ENCODE data around the gene EXD1. TPM values are rescaled to one million over a fixed set of nuclear protein-coding genes. Genes with fewer than 3 reads are reported as not detected.

Gene EXD1
- not detected in 5 replicates for total RNA-seq (2022; extraction: Qiagen RNA extraction; ENCODE audit: low read depth)

GRCh38 chr15:41230650-41231421 is at the start of gene EXD1, which contains the start of gene CHP1:
Gene EXD1, minus strand, starts transcription at chr15:41230757. Its CDS starts 4,182 bp downstream, at chr15:41226575.
Gene CHP1, plus strand, starts transcription at chr15:41231268. Its CDS starts 115 bp downstream, at chr15:41231383.

Other genes starting within 250 kb of the EXD1 start
- 10.9 to 17.3 TPM (median 13.6 TPM) in 5 replicates for gene INO80, start 114.5 kb downstream of the EXD1 start, total RNA-seq (2022; extraction: Qiagen RNA extraction; ENCODE audit: low read depth)
- 52.0 to 76.1 TPM (median 52.4 TPM) in 5 replicates for gene CHP1, start 511 bp upstream of the EXD1 start, total RNA-seq (2022; extraction: Qiagen RNA extraction; ENCODE audit: low read depth)
- gene OIP5, start 101.8 kb upstream of the EXD1 start, total RNA-seq (2022; extraction: Qiagen RNA extraction; ENCODE audit: low read depth) = 10.5 to 16.8 TPM (median 14.2 TPM) in 5 replicates
- 69.7 to 89.0 TPM (median 73.1 TPM) in 5 replicates for gene NUSAP1, start 102.1 kb upstream of the EXD1 start, total RNA-seq (2022; extraction: Qiagen RNA extraction; ENCODE audit: low read depth)
- 11.2 to 14.5 TPM (median 12.2 TPM) in 5 replicates for gene NDUFAF1, start 171.7 kb upstream of the EXD1 start, total RNA-seq (2022; extraction: Qiagen RNA extraction; ENCODE audit: low read depth)
- gene RTF1, start 186.3 kb upstream of the EXD1 start, total RNA-seq (2022; extraction: Qiagen RNA extraction; ENCODE audit: low read depth) = 17.5 to 25.3 TPM (median 22.5 TPM) in 5 replicates